Measurements from ENCODE around the gene NEK1.

- TF ChIP-seq PAX5 (IDR thresholded peaks at IDR 0.05; ENCODE audit: insufficient read depth, low read length, severe bottlenecking) (no peak), POLR2A (IDR thresholded peaks at IDR 0.05; ENCODE audit: low read depth, low read length) (no peak), POLR2AphosphoS5 (IDR thresholded peaks at IDR 0.05; ENCODE audit: low read depth, low read length) (no peak), TAF1 (IDR thresholded peaks at IDR 0.05; ENCODE audit: low read depth, low read length) (no peak), POU2F2 (IDR thresholded peaks at IDR 0.05; ENCODE audit: low read depth, low read length) (no peak)
Observed at GRCh38 chr4:169652535-169652934, 40.2 kb upstream of the NEK1 start.

Measured in GM12891 (cell line).